Activated CD8-positive, alpha-beta memory T cell treated with anti-CD3 and anti-CD28 coated beads, Interleukin-2, amount 10 ng/mL, durations not matched to agents 7 days and 5 days (primary cell): ENCODE data around the gene SPATA24. TPM values are rescaled to one million over a fixed set of nuclear protein-coding genes. Genes with fewer than 3 reads are reported as not detected.
"Not testable (repeated sequence)": the region's sequence is repeated elsewhere in the genome, so short reads cannot be mapped to it uniquely, and the experiment has no call there.

Experiments used
- ATAC-seq: fragments of 150-1000 bp; cut with Tn5 transposase; one replicate; pipeline ENCODE4 v1.10.0; 2021; ENCODE audit warnings: moderate library complexity
- CTCF ChIA-PET: fragments of 350-600 bp; sonication (Branson Sonifier 250); formaldehyde crosslinking; loops from one replicate; lab custom pipeline; 2021; ENCODE audit warnings: antibody characterized with exemption; lab: Charles Lee
- DNase-seq: peaks from one replicate; pipeline ENCODE4 v3.0.0-alpha.2; 2020
- H3K27ac Mint-ChIP-seq: one replicate; pipeline ENCODE4 v1.8.0; 2021; ENCODE audit warnings: mild to moderate bottlenecking, mixed read lengths
- H3K27me3 Mint-ChIP-seq: one replicate; pipeline ENCODE4 v1.8.0; 2021; ENCODE audit warnings: mixed read lengths
- H3K36me3 Mint-ChIP-seq: one replicate; pipeline ENCODE4 v1.8.0; 2021; ENCODE audit warnings: mild to moderate bottlenecking, mixed read lengths
- H3K4me1 Mint-ChIP-seq: one replicate; pipeline ENCODE4 v1.8.0; 2021; ENCODE audit warnings: mixed read lengths
- H3K4me3 Mint-ChIP-seq: one replicate; pipeline ENCODE4 v1.8.0; 2021; ENCODE audit warnings: mild to moderate bottlenecking, moderate library complexity, mixed read lengths
- H3K9me3 Mint-ChIP-seq: one replicate; pipeline ENCODE4 v1.8.0; 2022; ENCODE audit warnings: low read depth, mixed read lengths
- total RNA-seq, 2 experiments: library from RNA; stranded (reverse); gene quantifications; one replicate each; pipeline ENCODE4 v1.2.3, GENCODE V29; 2021

The SPATA24 gene
- total RNA-seq, 2 experiments from 2014 or later = 5.8 to 6.2 TPM

DNA sequence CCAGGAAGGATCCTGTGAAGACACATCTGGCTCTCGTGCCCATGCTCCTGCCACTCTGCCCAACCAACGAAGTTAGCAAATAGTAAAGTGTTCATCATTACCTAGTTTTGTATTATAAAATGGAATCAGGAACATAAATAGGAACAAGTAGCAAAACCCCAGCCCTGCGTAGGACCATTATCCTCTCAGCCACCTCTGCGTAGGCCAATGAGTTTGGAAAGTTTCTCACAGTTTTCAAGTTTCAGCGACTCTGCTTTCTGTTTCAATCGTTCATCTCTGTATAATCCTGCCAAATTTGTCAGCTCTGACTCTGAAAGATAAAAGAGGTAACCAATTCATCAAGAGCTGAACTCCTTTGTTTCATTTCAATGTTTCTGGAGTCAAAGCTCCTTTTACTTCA is 10.1 kb upstream of the SPATA24 start:
- peaks cover 17% of the 10 kb centered on the region for H3K36me3 Mint-ChIP-seq
- H3K27ac Mint-ChIP-seq = peak overlapping the region; percentile 89
- peaks cover 63% of the 10 kb centered on the region for H3K4me1 Mint-ChIP-seq
- CTCF ChIA-PET = interaction anchor here (0.6 to 3.5 kb wide), 7 partner anchors 8 to 220 kb away, joined by 3 to 23 read pairs (median 4); partner anchors contain the start of gene SPATA24
- no peaks in the 10 kb centered on the region for H3K9me3 Mint-ChIP-seq
- DNase-seq (no peak), ATAC-seq (no peak)
- H3K4me3 Mint-ChIP-seq = peak overlapping the region; percentile 24
- no peaks in the 10 kb centered on the region for H3K27me3 Mint-ChIP-seq

DNA sequence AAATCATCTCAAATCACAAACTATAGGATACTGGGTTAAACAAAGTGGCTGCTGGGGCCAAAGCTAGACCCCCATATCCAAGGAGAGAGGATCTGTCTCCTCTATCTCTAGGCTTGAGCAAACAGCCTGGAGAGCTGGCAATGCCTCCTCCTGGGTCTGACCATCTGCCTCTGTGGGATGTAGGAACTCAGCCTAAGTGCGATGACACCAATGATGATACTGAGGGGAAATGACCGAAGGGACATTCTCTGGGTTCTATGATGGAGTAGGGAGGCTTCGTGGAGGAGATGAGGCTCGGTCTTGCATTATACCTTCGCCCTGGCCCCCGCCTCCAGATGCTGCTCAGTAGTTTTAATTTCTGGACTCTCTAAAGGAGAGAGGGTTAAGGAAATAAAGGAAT is 9.3 kb upstream of the SPATA24 start:
- DNase-seq (no peak), ATAC-seq (no peak)
- Mint-ChIP-seq H3K27me3 (no peaks in the 10 kb centered on the region), H3K27ac (no peak overlapping the region), H3K36me3 (peaks cover 12% of the 10 kb centered on the region), H3K4me1 (peaks cover 55% of the 10 kb centered on the region), H3K4me3 (no peak overlapping the region), H3K9me3 (no peaks in the 10 kb centered on the region)
- CTCF ChIA-PET = interaction anchor here (1.4 kb wide), 1 partner anchor 9 kb away, joined by 3 read pairs; no protein-coding TSS in a partner anchor

GRCh38 chr5:139410993-139411828 is 7.3 kb upstream of the SPATA24 start:
- H3K4me1 Mint-ChIP-seq = peaks cover 49% of the 10 kb centered on the region
- H3K27me3 Mint-ChIP-seq = no peaks in the 10 kb centered on the region
- H3K36me3 Mint-ChIP-seq = peaks cover 12% of the 10 kb centered on the region
- CTCF ChIA-PET = interaction anchor here (1.2 to 3.9 kb wide), 6 partner anchors 8 to 102 kb away, joined by 3 to 15 read pairs (median 6); no protein-coding TSS in a partner anchor
- no peak overlapping the region for H3K4me3 Mint-ChIP-seq
- H3K27ac Mint-ChIP-seq = no peak overlapping the region
- H3K9me3 Mint-ChIP-seq = no peaks in the 10 kb centered on the region
- DNase-seq (no peak), ATAC-seq (no peak)

GRCh38 chr5:139410121-139410992 is 6.5 kb upstream of the SPATA24 start:
- CTCF ChIA-PET = interaction anchor here (0.7 to 3.9 kb wide), 8 partner anchors 8 to 104 kb away, joined by 3 to 15 read pairs (median 4); no protein-coding TSS in a partner anchor
- no peaks in the 10 kb centered on the region for H3K9me3 Mint-ChIP-seq
- no peak overlapping the region for H3K4me3 Mint-ChIP-seq
- ATAC-seq = no peak
- peaks cover 40% of the 10 kb centered on the region for H3K4me1 Mint-ChIP-seq
- DNase-seq = no peak
- H3K36me3 Mint-ChIP-seq = peaks cover 12% of the 10 kb centered on the region
- H3K27me3 Mint-ChIP-seq = no peaks in the 10 kb centered on the region
- no peak overlapping the region for H3K27ac Mint-ChIP-seq

- peaks cover 38% of the 10 kb centered on the region for H3K4me1 Mint-ChIP-seq
- not testable (repeated sequence) for H3K4me3 Mint-ChIP-seq, ATAC-seq, DNase-seq, H3K9me3 Mint-ChIP-seq, H3K27ac Mint-ChIP-seq, H3K27me3 Mint-ChIP-seq
- peaks cover 12% of the 10 kb centered on the region for H3K36me3 Mint-ChIP-seq
- CTCF ChIA-PET = interaction anchor here (0.5 to 3.9 kb wide), 4 partner anchors 11 to 133 kb away, joined by 3 to 15 read pairs (median 3); no protein-coding TSS in a partner anchor
Measured at GRCh38 chr5:139409116-139409515, 5.2 kb upstream of the SPATA24 start.

DNA sequence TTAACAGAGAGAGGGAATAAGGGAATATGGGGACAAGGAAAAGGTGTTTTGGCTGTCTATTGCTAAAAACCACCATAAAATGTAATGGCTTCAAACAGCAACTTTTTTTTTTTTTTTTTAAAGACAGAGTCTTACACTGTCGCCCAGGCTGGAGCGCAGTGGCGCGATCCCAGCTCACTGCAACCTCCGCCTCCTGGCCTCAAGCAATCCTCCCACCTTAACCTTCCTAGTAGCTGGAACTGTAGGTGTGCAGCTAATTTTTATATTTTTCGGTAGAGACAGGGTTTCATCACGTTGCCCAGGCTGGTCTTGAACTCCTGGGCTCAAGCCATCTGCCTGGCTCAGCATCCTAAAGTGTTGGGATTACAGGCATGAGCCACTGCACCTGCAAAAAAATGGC is 4.3 kb upstream of the SPATA24 start:
- Mint-ChIP-seq H3K36me3 (peaks cover 5% of the 10 kb centered on the region), H3K9me3 (no peaks in the 10 kb centered on the region), H3K4me3 (no peak overlapping the region), H3K27me3 (no peaks in the 10 kb centered on the region), H3K4me1 (peaks cover 34% of the 10 kb centered on the region), H3K27ac (no peak overlapping the region)
- ATAC-seq = no peak
- no peak for DNase-seq
- CTCF ChIA-PET = interaction anchor here (0.9 to 3.9 kb wide), 4 partner anchors 12 to 132 kb away, joined by 3 to 15 read pairs (median 12); no protein-coding TSS in a partner anchor

DNA sequence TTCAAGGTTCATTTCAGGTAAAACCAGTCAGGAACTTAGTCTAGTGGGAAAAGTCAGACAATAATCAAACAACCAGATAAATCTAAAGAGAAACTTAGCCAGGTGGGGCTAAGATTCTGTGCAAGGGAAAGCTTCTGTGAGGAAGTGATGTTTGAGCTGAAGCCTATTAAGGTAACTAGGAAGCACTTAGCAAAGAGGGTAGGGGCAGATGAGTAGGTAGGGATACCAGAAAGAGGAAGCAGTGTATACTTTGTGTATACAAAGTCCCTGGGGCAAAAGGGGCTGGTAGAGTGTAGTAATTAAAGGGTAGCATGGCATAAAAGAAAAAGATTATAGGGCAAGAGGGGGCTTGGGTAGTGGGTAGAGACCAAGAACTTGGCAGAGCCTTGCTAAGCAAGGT is 3.6 kb upstream of the SPATA24 start:
- no peak for DNase-seq
- H3K27ac Mint-ChIP-seq = peak overlapping the region; percentile 39
- no peak overlapping the region for H3K4me3 Mint-ChIP-seq
- H3K27me3 Mint-ChIP-seq = no peaks in the 10 kb centered on the region
- CTCF ChIA-PET = interaction anchor here (1.1 to 3.7 kb wide), 4 partner anchors 15 to 106 kb away, joined by 3 to 13 read pairs (median 8); partner anchors contain the start of gene PAIP2
- no peak for ATAC-seq
- peaks cover 34% of the 10 kb centered on the region for H3K4me1 Mint-ChIP-seq
- peaks cover 5% of the 10 kb centered on the region for H3K36me3 Mint-ChIP-seq
- no peaks in the 10 kb centered on the region for H3K9me3 Mint-ChIP-seq

GRCh38 chr5:139406963-139407362 is 3.1 kb upstream of the SPATA24 start:
- CTCF ChIA-PET = interaction anchor here (0.6 to 3.7 kb wide), 6 partner anchors 11 to 106 kb away, joined by 3 to 13 read pairs (median 3); partner anchors contain the start of gene PAIP2
- Mint-ChIP-seq H3K27me3 (no peaks in the 10 kb centered on the region), H3K9me3 (no peaks in the 10 kb centered on the region), H3K36me3 (peaks cover 5% of the 10 kb centered on the region), H3K27ac (no peak overlapping the region), H3K4me3 (no peak overlapping the region), H3K4me1 (peaks cover 35% of the 10 kb centered on the region)
- DNase-seq (no peak), ATAC-seq (no peak)

GRCh38 chr5:139404484-139404840 is 573 bp upstream of the SPATA24 start:
- Mint-ChIP-seq H3K36me3 (peaks cover 3% of the 10 kb centered on the region), H3K4me3 (peak overlapping the region; percentile 92), H3K9me3 (no peaks in the 10 kb centered on the region), H3K4me1 (peaks cover 40% of the 10 kb centered on the region), H3K27me3 (no peaks in the 10 kb centered on the region), H3K27ac (peak overlapping the region; percentile 99)
- DNase-seq = no peak
- CTCF ChIA-PET = interaction anchor here (0.6 to 4.2 kb wide), 12 partner anchors 9 to 829 kb away, joined by 3 to 32 read pairs (median 4); partner anchors contain the start of genes HSPA9, MZB1, PAIP2 and PROB1
- ATAC-seq = peak; percentile 1

DNA sequence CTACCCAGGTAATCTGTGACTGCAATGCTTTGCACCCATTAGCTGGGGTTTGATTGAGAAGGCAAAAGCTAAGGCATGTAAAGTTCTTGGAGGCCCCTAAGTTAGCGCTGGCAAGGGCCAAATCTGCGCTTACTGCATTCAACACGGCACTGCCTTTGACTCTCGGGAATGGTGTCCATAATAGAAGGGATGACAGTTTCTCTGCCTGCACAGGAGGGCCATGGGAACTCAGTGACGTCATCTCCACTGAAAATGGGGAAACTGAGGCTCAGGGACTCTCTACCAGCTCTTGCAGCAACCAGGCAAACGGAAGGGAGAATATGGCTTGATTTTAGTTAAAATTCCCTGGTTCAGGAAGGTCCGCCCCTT is 487 bp downstream of the SPATA24 start:
- peak overlapping the region; percentile 99 for H3K27ac Mint-ChIP-seq
- H3K36me3 Mint-ChIP-seq = peaks cover 6% of the 10 kb centered on the region
- H3K9me3 Mint-ChIP-seq = no peaks in the 10 kb centered on the region
- no peak for ATAC-seq
- H3K4me3 Mint-ChIP-seq = peak overlapping the region; percentile 92
- no peak for DNase-seq
- no peaks in the 10 kb centered on the region for H3K27me3 Mint-ChIP-seq
- CTCF ChIA-PET = interaction anchor here (0.7 to 4.2 kb wide), 17 partner anchors 8 to 828 kb away, joined by 3 to 32 read pairs (median 5); partner anchors contain the start of genes HSPA9, MZB1, PROB1 and STING1
- peaks cover 47% of the 10 kb centered on the region for H3K4me1 Mint-ChIP-seq

DNA sequence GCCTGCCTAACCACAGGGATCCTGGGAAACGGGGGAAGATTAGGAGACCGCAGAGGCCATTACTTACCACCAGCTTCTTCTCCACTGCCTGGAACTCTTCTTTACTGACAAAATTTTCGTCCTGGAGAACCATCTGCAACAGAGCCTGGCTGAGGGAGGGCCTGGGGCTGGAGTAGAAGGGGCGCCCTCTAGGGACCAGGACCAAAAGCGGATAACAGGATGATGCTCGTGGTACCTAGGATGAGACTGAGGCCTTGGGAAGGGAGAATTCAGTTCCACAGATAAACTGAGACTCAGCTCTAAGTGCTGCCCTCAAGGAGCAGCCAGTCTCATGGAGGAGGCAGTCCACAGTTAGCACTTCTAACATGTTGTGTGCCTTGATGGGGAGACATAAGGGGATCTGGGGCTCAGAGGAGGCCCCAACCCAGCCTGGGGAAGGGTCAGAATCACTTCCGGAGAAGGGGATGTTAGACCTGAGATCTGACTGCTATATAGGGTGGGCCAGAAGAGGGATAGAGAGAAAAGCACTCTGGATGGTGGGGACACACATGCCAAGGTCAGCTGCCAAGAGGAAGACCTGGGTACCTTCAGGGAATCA is 1.2 kb downstream of the SPATA24 start:
- ATAC-seq (no peak), DNase-seq (peak; percentile 53)
- CTCF ChIA-PET = interaction anchor here (0.7 to 4.2 kb wide), 17 partner anchors 8 to 861 kb away, joined by 3 to 32 read pairs (median 5); partner anchors contain the start of genes MZB1, PROB1 and STING1
- H3K27me3 Mint-ChIP-seq = no peaks in the 10 kb centered on the region
- H3K9me3 Mint-ChIP-seq = no peaks in the 10 kb centered on the region
- peaks cover 50% of the 10 kb centered on the region for H3K4me1 Mint-ChIP-seq
- H3K4me3 Mint-ChIP-seq = peak overlapping the region; percentile 92
- H3K36me3 Mint-ChIP-seq = peaks cover 8% of the 10 kb centered on the region
- peak overlapping the region; percentile 99 for H3K27ac Mint-ChIP-seq

GRCh38 chr5:139401546-139401945 is 2.3 kb downstream of the SPATA24 start:
- peaks cover 11% of the 10 kb centered on the region for H3K36me3 Mint-ChIP-seq

More at GRCh38 chr5:139401546-139401945, 2.3 kb downstream of the SPATA24 start:
- Mint-ChIP-seq H3K27me3 (no peaks in the 10 kb centered on the region), H3K9me3 (no peaks in the 10 kb centered on the region), H3K27ac (no peak overlapping the region), H3K4me3 (no peak overlapping the region), H3K4me1 (peaks cover 53% of the 10 kb centered on the region)
- no peak for ATAC-seq
- no peak for DNase-seq
- CTCF ChIA-PET = interaction anchor here (0.8 to 4.2 kb wide), 12 partner anchors 10 to 860 kb away, joined by 3 to 32 read pairs (median 4); partner anchors contain the start of gene MZB1
